HFF-Myc (cell line): ENCODE data around the gene XPO4.

Experiments
- DNase-seq: peaks from one replicate; pipeline ENCODE4 v3.0.0-alpha.2; 2011; ENCODE audit warnings: low read depth; ENCODE audit errors: extremely low read depth
- H3K4me3 ChIP-seq: replicated peaks from 2 replicates; pipeline ENCODE4 v1.5.1; 2011; ENCODE audit warnings: low read depth, mild to moderate bottlenecking, control low read depth, low read length
- CTCF ChIP-seq: IDR thresholded peaks from 2 replicates; pipeline ENCODE4 v1.5.1; 2012; ENCODE audit warnings: mild to moderate bottlenecking, low read depth, low read length, control low read depth; ENCODE audit errors: missing control alignments

The XPO4 gene

GRCh38 chr13:20727856-20728255 lies 174.7 kb downstream of the XPO4 start:
- DNase-seq = no peak
- H3K4me3 ChIP-seq = no peak overlapping the region
- TF ChIP-seq CTCF = no peak
